ENCODE data around the gene TRAF7.
"Not testable (repeated sequence)": the region's sequence is repeated elsewhere in the genome, so short reads cannot be mapped to it uniquely, and the experiment has no call there.

DNA sequence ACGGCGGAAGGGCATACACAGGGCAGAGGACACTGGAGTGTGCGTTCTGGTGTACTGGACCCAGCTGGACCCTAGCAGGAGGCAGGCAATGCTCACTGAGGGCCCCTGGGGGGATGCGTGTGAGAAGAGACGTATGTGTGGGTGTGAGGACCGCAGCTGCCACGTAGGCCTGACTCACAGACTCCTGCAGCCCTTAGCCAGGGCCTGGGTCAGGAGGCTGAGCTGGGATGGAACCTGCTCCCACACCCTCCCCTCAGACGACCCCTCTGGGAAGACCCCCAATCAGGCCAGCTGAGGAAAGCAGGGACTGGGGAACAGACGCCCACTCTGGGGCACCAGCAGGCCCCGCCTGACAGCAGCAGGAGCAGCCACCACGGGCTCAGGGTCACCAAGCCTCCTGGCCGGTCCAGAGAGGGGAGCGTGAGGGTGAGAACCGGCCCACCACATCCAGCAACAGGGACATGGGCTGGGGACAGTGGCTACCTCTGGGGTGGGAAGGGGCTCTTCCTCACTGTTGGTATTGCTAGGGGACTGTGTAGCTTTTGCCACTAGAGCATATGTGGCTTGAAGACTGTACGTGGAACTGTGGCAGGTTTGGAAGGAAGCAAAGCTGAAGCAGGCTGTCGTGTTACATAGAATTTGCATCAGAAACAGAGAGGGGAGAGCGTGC lies 48.3 kb upstream of the TRAF7 start:
- TF ChIP-seq POLR2A, EP300 (IDR thresholded peaks at IDR 0.05): not testable (repeated sequence)
- TF ChIP-seq, protein P1, sequence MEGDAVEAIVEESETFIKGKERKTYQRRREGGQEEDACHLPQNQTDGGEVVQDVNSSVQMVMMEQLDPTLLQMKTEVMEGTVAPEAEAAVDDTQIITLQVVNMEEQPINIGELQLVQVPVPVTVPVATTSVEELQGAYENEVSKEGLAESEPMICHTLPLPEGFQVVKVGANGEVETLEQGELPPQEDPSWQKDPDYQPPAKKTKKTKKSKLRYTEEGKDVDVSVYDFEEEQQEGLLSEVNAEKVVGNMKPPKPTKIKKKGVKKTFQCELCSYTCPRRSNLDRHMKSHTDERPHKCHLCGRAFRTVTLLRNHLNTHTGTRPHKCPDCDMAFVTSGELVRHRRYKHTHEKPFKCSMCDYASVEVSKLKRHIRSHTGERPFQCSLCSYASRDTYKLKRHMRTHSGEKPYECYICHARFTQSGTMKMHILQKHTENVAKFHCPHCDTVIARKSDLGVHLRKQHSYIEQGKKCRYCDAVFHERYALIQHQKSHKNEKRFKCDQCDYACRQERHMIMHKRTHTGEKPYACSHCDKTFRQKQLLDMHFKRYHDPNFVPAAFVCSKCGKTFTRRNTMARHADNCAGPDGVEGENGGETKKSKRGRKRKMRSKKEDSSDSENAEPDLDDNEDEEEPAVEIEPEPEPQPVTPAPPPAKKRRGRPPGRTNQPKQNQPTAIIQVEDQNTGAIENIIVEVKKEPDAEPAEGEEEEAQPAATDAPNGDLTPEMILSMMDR (IDR thresholded peaks at IDR 0.05) = not testable (repeated sequence)

Data from ovary (tissue), 3 donors.